GM12864 (cell line): ENCODE results near the gene CCDC28A.

Source experiments
- DNase-seq: peaks from one replicate; pipeline ENCODE4 v3.0.0-alpha.2; 2011; ENCODE audit warnings: low read depth
- H3K4me3 ChIP-seq: 2 replicates; pipeline ENCODE4 v1.5.1; 2011; ENCODE audit warnings: mild to moderate bottlenecking, low read depth, low read length, control low read depth
- TF ChIP-seq, protein P1 (sequence below): IDR thresholded peaks from 2 replicates; pipeline ENCODE4 v1.5.1; 2011; ENCODE audit warnings: low read depth, mild to moderate bottlenecking, moderate library complexity, low read length, control low read depth, inconsistent platforms; ENCODE audit errors: missing control alignments

Gene CCDC28A

DNA sequence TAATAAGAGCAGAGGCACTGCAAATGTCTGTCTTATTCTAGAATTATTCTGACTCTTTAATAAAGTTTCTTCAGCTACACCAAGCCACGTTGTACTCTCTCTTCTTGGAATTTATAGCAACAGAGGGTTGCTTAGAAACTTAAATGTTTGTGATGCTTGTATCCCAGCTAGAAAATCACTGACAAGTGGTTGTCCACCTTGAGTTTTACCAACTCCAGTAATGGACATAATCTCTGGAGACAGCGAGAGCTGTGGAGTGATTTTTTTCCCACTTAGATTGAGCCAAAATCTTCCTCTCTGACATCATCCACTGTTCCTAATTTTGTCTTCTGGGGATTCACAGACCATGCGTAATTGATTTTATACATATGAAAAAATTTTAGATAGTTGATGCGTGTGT is 30.3 kb downstream of the CCDC28A start:
- no peak for DNase-seq
- TF ChIP-seq, protein P1, sequence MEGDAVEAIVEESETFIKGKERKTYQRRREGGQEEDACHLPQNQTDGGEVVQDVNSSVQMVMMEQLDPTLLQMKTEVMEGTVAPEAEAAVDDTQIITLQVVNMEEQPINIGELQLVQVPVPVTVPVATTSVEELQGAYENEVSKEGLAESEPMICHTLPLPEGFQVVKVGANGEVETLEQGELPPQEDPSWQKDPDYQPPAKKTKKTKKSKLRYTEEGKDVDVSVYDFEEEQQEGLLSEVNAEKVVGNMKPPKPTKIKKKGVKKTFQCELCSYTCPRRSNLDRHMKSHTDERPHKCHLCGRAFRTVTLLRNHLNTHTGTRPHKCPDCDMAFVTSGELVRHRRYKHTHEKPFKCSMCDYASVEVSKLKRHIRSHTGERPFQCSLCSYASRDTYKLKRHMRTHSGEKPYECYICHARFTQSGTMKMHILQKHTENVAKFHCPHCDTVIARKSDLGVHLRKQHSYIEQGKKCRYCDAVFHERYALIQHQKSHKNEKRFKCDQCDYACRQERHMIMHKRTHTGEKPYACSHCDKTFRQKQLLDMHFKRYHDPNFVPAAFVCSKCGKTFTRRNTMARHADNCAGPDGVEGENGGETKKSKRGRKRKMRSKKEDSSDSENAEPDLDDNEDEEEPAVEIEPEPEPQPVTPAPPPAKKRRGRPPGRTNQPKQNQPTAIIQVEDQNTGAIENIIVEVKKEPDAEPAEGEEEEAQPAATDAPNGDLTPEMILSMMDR: no peak
- no peak overlapping the region for H3K4me3 ChIP-seq

DNA sequence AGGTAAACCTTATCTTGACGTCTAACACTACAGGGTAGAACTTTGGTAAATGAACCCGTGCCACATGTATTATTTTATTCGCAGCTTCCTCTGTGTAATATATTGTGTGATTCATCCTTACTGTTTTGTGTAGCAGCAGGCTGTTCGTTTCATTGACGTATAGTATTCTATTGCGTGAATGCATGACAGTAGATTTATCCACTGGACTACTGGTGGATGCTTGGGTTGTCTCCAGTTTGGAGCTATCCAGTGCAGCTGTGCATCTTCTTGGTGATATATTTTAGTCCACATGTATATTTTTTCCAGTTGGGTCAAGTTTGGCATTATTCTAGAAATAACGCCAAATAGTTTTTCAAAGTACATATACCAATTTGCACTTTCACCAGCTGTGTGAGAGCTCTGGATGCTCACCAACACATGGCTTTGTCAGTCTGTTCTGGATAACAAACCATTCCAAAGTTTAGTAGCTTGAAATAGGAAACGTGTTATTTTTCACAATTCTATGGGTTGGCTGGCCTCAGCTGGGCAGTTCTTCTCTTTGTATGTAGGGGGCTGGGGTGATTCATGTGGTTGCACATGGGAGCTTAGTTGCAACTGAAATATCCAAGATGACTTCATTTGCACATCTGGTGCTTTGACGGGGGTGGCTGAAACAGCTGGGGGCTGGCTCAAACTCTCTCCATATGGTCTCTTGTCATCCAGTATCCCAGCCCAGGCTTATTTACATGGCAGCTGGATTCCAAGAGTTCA is 31.6 kb downstream of the CCDC28A start:
- TF ChIP-seq, protein P1: no peak
- H3K4me3 ChIP-seq: no peak overlapping the region
- no peak for DNase-seq

DNA sequence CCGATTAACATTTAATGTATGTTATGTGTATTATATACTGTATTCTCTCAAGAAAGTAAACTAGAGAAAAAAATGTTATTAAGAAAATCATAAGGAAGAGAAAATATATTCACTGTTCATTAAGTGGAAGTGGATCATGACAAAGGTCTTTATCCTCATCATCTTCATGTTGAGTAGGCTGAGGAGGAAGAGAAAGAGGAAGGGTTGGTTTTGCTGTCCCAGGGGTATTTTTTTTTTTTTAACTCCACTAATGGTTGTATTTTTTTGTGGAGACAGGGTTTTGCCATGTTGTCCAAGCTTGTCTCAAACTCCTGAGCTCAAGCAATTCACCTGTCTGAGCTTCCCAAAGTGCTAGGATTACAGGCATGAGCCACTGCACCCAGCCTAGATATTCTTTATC is 33.3 kb downstream of the CCDC28A start:
- H3K4me3 ChIP-seq: no peak overlapping the region
- DNase-seq: no peak
- TF ChIP-seq, protein P1: no peak

DNA sequence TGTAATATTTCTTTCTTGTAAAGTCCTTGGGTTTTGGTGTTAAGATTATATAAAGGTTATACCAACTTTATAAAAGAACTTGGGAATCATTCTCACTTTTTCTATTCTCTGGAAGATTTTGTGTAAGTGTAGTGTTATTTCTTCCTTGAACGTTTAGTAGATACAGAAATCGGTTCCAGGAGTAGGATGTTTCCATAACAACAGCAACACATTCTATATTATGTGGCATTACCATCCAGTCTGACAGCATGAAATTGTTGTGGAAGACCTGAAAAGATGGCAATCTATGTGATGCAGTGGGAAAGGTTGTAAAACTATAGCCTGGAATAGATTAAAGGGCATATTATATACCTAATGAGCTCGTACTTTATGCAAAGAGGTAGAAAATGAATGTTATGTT is 36.1 kb downstream of the CCDC28A start:
- no peak overlapping the region for H3K4me3 ChIP-seq
- DNase-seq: no peak
- TF ChIP-seq, protein P1: no peak

DNA sequence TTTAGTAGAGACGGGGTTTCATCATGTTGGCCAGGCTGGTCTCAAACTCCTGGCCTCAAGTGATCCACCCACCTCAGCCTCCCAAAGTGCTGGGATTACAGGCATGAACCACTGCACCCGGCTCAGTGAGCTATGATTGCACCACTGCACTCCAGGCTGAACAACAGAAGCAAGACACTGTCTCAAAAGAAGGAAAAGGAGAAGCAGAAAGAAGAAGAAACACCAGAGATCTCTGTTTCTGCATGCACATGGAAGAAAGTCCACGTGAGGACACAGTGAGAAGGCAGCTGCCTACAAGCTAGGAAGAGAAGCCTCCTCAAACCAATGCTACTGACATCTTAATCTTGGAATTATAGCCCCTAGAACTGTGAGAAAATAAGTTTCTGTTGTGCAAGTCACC is 38.3 kb downstream of the CCDC28A start:
- no peak overlapping the region for H3K4me3 ChIP-seq
- TF ChIP-seq, protein P1: no peak
- DNase-seq: no peak

DNA sequence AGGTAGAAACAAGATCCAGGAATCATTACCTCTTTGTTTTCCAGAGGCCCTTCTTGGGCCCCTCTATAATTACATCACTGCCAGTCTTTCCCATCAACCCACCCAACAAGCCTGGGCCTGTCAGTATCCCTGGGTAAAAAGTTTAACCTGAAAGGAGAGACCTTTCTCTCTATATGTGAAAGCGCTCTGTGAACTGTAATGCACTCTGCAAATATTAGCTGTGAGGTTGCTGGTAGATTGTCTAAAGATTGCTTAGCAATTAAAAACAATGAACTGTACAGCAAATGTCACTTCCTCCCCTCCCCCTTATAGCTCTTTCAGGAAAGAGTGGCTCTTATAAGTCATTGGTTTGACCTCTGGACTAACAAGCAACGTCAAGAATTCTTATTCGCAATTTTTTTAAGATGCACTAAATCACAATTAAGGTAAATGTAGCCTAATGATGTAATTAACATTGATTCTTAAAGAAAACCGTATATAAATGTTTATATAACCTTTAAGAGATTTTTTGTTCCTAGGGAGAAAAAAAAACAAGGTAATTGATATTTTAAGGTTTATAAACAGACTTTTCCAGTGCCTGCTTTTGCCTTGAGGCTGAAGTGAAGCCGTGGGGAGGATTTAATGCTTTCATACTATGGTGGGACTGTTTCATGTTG is 40.7 kb downstream of the CCDC28A start:
- H3K4me3 ChIP-seq: no peak overlapping the region
- no peak for DNase-seq
- TF ChIP-seq, protein P1: no peak
